GM06990 (cell line): ENCODE measurements around the gene TCF12.

Experiments used
- DNase-seq: peaks from one replicate; pipeline ENCODE4 v3.0.0-alpha.2; 2011; ENCODE audit not compliant: insufficient read length; ENCODE audit errors: extremely low read depth
- H3K27me3 ChIP-seq: replicated peaks from 2 replicates; pipeline ENCODE4 v1.6.0; 2011; ENCODE audit warnings: low read length; ENCODE audit not compliant: control insufficient read depth, insufficient read depth
- H3K36me3 ChIP-seq: 2 replicates; pipeline ENCODE4 v1.5.1; 2011; ENCODE audit warnings: low read length; ENCODE audit not compliant: control insufficient read depth, insufficient read depth
- H3K4me3 ChIP-seq: replicated peaks from 2 replicates; pipeline ENCODE4 v1.5.1; 2011; ENCODE audit warnings: low read depth, mild to moderate bottlenecking, control low read depth, low read length
- TF ChIP-seq, protein P1 (sequence below): IDR thresholded peaks from 2 replicates; pipeline ENCODE4 v1.5.1; 2011; ENCODE audit warnings: low read length, control low read depth, mild to moderate bottlenecking, inconsistent platforms; ENCODE audit not compliant: insufficient read depth, poor library complexity, severe bottlenecking

The TCF12 gene

GRCh38 chr15:57193161-57193560 is 274.7 kb downstream of the TCF12 start:
- Histone ChIP-seq H3K27me3 (no peaks in the 10 kb centered on the region), H3K36me3 (no peaks in the 10 kb centered on the region; the same call in none of the 2 replicates), H3K4me3 (no peak overlapping the region)
- DNase-seq = no peak
- TF ChIP-seq, protein P1, sequence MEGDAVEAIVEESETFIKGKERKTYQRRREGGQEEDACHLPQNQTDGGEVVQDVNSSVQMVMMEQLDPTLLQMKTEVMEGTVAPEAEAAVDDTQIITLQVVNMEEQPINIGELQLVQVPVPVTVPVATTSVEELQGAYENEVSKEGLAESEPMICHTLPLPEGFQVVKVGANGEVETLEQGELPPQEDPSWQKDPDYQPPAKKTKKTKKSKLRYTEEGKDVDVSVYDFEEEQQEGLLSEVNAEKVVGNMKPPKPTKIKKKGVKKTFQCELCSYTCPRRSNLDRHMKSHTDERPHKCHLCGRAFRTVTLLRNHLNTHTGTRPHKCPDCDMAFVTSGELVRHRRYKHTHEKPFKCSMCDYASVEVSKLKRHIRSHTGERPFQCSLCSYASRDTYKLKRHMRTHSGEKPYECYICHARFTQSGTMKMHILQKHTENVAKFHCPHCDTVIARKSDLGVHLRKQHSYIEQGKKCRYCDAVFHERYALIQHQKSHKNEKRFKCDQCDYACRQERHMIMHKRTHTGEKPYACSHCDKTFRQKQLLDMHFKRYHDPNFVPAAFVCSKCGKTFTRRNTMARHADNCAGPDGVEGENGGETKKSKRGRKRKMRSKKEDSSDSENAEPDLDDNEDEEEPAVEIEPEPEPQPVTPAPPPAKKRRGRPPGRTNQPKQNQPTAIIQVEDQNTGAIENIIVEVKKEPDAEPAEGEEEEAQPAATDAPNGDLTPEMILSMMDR = no peak

- H3K4me3 ChIP-seq = no peak overlapping the region
- H3K27me3 ChIP-seq = no peaks in the 10 kb centered on the region
- H3K36me3 ChIP-seq = no peaks in the 10 kb centered on the region; the same call in none of the 2 replicates
- TF ChIP-seq, protein P1 = no peak
- DNase-seq = no peak
Measured at GRCh38 chr15:57195326-57195725, 276.9 kb downstream of the TCF12 start.

DNA sequence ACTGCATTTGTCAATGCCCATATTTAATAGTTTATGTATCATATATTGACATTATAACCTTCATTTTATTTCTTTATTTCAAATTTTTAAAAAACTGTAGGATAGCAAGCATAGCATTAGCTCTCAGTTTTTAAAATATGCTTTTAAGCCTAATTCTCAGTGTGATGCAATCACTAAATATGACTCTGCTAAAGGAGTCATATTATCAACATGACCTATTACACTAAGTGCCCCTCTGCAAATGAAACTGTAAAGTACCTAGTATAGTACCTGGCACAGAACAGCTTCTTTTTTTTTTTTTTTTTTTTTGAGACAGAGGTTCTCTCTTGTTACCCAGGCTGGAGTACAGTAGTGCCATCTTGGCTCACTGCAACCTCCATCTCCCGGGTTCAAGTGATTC is 278.4 kb downstream of the TCF12 start:
- DNase-seq = no peak
- no peak overlapping the region for H3K4me3 ChIP-seq
- TF ChIP-seq, protein P1 = no peak
- no peaks in the 10 kb centered on the region; the same call in none of the 2 replicates for H3K36me3 ChIP-seq
- H3K27me3 ChIP-seq = no peaks in the 10 kb centered on the region

- no peaks in the 10 kb centered on the region for H3K27me3 ChIP-seq
- no peak for DNase-seq
- TF ChIP-seq, protein P1 = no peak
- no peak overlapping the region for H3K4me3 ChIP-seq
- H3K36me3 ChIP-seq = no peaks in the 10 kb centered on the region; the same call in none of the 2 replicates
Measured at GRCh38 chr15:57198131-57198530, 279.7 kb downstream of the TCF12 start.

DNA sequence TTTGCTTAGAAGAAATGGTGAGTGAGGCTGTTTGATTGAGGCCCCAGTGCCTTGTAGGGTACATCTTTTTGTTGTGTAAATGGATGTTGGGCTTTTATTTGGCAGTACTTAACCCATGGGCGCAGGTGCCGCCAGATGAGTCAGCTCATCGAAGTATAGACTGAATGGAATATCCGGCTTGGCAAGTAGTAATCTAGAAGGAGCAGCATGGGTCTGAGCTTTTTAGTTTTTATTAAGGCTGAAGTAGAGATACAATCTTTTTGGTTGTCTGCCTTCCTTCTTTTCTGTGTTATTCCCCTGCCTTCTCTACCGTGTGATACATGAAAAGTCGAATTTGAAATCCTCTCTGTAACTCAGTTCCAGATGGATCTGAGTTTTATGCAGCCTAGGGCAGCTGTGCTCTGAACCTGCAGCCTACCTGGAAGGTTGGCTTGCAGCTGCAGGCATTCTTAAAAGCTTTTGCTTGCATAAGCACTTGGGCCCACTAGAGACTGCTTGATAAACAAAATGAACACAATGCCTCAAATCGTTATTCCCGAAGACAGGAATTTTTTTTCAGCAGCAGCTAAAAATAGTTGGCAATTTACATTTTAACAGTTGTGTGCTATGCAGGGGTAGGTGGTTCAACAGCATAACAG is 280.3 kb downstream of the TCF12 start:
- Histone ChIP-seq H3K4me3 (no peak overlapping the region), H3K27me3 (no peaks in the 10 kb centered on the region), H3K36me3 (no peaks in the 10 kb centered on the region; the same call in none of the 2 replicates)
- TF ChIP-seq, protein P1 = no peak
- no peak for DNase-seq
